Iris pigment epithelial cell (primary cell): ENCODE data around the gene RANBP1.
"Not testable (repeated sequence)": the region's sequence is repeated elsewhere in the genome, so short reads cannot be mapped to it uniquely, and the experiment has no call there.

ENCODE experiments used
- DNase-seq: peaks from one replicate; pipeline ENCODE4 v3.0.0-alpha.2; 2011; ENCODE audit warnings: low read depth

Gene RANBP1

GRCh38 chr22:20115691-20116375, at the start of gene RANBP1:
Gene RANBP1 (plus strand): TSS chr22:20116104. CDS start chr22:20116185, 81 bp downstream.
- no peak for DNase-seq

GRCh38 chr22:20066617-20067383, 49.1 kb upstream of the RANBP1 start:
- DNase-seq: no peak

- not testable (repeated sequence) for DNase-seq
Observed at GRCh38 chr22:20067384-20067682, 48.6 kb upstream of the RANBP1 start.

GRCh38 chr22:20068640-20069039, 47.3 kb upstream of the RANBP1 start:
- DNase-seq: no peak

GRCh38 chr22:20069331-20070042, 46.4 kb upstream of the RANBP1 start:
- no peak for DNase-seq

- no peak for DNase-seq
Observed at GRCh38 chr22:20071524-20071972, 44.4 kb upstream of the RANBP1 start.

GRCh38 chr22:20076627-20077172, 39.2 kb upstream of the RANBP1 start:
- no peak for DNase-seq

- peak; percentile 92 for DNase-seq
Observed at GRCh38 chr22:20079745-20080444, 36.0 kb upstream of the RANBP1 start, which contains the start of gene DGCR8. Gene DGCR8 (plus strand): TSS chr22:20080241. CDS start chr22:20085964, 5,723 bp downstream.

GRCh38 chr22:20080445-20080775, 35.5 kb upstream of the RANBP1 start:
- peak; percentile 48 for DNase-seq

- peak; percentile 70 for DNase-seq
Observed at GRCh38 chr22:20080776-20081654, 34.9 kb upstream of the RANBP1 start.

GRCh38 chr22:20083157-20083890, 32.6 kb upstream of the RANBP1 start:
- no peak for DNase-seq

- DNase-seq: no peak
Observed at GRCh38 chr22:20083891-20084546, 31.9 kb upstream of the RANBP1 start.

GRCh38 chr22:20084547-20085413, 31.1 kb upstream of the RANBP1 start:
- no peak for DNase-seq

GRCh38 chr22:20085651-20086050, 30.3 kb upstream of the RANBP1 start:
- DNase-seq: no peak

GRCh38 chr22:20086101-20086599, 29.8 kb upstream of the RANBP1 start:
- no peak for DNase-seq

GRCh38 chr22:20086763-20087162, 29.1 kb upstream of the RANBP1 start:
- no peak for DNase-seq

GRCh38 chr22:20087319-20088262, 28.3 kb upstream of the RANBP1 start:
- no peak for DNase-seq
